Activated naive CD8-positive, alpha-beta T cell treated with anti-CD3 and anti-CD28 coated beads, Interleukin-2, amount 50 U/mL, for 16 hours (primary cell): ENCODE measurements around the gene CA12.
"Not testable (repeated sequence)": the region's sequence is repeated elsewhere in the genome, so short reads cannot be mapped to it uniquely, and the experiment has no call there.

Experiments
- DNase-seq: peaks from one replicate; pipeline ENCODE4 v3.0.0-alpha.2; 2020; ENCODE audit warnings: low read depth, low spot score

The CA12 gene

GRCh38 chr15:63358241-63359029 is 23.2 kb downstream of the CA12 start:
- DNase-seq, result no peak

DNA sequence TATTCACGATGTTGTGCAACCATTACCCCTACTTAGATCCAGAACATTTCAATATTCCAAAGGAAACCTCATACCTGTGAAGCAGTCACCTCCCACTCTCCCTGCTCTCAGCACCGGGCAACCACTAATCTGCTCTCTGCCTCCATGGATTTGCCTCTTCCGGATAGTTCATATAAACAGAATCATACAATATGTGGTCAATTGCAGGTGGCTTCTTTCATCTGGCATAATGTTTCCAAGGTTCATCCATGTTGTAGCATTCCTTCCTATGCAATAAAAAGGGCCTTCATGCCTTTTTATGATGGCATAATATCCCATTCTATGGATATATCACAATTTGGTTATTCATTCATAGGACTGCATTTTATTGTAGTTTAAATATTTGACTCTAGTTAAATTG is 23.9 kb downstream of the CA12 start:
- DNase-seq, result no peak

DNA sequence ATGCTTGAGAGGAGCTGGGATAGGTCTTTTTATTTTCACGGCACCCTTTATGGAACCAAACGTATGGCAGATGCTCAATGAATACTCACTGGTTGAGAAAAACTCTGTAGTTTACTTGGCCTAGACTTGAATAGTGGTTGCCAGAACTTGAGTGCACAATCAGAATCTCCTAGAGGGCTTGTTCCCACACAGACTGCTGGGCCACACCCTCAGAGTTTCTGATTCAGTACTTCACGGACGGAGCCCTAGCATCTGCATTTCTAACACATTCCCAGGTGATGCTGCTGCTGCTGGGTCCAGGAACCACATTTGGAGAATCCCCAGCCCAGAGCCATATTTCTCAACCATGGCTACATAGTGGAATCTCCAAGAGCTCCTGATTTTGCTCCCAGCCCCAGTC is 24.6 kb downstream of the CA12 start:
- no peak for DNase-seq

DNA sequence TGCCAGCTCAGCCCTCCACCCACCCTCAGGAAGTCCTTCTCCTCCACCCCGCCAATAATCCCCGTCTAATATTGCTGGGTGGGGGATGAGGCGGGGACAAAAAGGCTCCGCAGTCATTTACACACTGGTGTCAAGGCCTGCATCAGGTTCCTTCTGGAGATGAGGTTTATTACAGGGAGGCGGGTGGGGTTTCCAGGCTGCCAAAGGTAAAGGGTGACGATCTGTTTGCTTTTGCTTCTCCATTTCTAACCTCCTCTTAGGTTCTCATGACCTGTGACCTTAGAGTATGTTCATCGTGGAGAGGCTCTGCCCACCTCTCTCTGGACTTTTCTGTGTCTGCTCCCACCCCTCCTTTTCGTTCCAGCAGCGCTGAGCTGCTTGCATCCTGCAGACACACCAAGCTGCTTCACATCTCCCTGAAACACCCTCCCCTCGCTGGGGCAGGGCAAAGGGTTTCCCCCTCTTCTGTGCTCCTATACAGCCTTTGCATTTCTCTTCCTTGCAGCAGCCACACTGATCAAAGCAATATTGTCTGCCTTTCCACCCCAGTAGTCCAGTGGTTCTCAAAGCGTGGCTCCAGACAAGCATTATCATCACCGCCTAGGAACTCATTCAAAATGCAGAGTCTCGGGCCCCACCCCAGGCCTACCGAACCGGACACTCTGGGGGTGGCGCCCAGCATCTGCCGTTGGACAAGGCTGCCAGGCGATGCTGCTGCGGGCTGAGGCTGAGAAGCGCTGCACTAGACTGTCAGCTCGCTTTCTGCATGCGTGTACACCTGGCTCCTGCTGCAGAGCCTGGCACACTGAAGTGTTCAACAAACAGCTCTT is 26.6 kb downstream of the CA12 start:
- DNase-seq, result no peak

DNA sequence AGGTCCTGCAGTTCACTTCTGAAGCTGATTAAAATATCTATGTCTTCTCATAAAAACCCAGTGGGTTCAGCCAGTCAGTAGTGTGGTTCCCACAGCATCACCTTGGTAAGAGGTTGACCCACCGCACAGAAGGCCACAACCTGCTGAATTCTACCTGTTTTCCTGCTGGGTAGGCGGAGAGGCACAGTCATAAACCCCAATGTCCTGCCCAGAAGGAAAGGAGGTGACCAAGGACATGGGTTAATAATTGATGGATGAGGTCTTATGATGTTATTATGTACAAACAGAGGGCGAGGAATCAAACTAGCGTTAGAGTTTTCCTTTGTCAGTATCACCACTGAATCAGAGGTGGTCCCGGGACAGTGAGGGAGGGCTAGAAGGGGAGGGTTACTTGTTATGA is 27.8 kb downstream of the CA12 start:
- no peak for DNase-seq

GRCh38 chr15:63353261-63353660 is 28.4 kb downstream of the CA12 start:
- no peak for DNase-seq

- DNase-seq, result no peak
These were observed 28.8 kb downstream of the CA12 start for GRCh38 chr15:63352808-63353207.

DNA sequence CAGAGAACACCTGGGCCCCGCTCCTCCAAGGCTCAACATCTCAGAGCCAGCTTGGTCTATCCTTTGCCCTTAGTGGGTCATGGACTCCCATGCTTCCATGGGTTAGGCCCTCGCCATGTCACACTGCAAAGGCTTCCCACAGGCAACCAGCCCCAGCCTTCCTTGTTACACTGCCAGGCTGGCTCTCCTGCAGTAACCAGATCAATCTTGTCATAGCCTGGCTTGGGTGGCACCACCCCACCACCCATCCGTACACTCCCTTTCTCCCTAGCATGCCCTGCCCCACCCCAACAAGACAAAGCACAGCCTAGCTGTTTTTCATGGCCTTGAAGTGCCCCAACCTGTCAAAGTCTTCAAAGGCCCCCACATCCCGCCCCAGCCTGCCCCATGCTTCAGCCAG is 30.5 kb downstream of the CA12 start:
- DNase-seq, result no peak

DNA sequence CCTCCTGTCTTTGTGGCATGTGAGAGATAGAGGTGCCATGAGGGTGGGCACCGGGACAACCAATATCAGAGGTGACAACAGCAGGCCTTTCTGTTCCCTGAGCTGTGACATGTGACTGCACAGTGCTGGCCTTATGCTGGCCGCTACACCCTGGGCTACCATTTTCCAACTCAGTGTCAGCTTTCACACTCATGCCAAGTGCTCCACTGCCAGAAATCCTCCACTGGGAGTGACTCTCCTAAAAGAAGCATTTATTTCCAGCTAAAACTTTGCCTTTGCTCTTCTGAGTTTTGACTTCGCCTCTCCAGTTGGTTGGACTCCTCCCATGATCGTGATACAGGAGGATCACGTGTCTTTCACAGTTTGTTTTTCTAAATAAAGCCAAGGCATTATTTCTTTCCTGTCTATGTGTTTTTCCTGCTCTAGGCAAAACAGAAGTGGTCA is 31.4 kb downstream of the CA12 start:
- DNase-seq, result no peak

DNA sequence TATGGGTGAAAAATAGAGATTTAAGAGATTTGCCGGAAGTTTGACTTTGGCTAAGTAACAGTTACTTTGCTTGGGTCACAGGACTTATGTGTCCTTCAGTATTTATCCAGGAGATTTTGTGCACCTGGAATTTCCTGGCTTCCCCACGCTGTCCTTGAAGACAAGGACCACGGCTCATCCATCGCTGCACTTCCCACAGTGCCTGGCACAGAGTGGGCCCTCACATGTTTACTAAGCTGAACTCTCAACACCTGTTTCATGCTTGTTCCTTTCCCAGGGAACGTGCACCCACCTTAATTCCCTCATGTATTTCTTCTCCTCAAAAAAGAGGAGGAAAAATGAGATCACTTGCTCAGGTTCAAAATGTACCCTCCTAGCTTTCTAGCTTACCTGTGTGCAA is 32.0 kb downstream of the CA12 start:
- no peak for DNase-seq

DNA sequence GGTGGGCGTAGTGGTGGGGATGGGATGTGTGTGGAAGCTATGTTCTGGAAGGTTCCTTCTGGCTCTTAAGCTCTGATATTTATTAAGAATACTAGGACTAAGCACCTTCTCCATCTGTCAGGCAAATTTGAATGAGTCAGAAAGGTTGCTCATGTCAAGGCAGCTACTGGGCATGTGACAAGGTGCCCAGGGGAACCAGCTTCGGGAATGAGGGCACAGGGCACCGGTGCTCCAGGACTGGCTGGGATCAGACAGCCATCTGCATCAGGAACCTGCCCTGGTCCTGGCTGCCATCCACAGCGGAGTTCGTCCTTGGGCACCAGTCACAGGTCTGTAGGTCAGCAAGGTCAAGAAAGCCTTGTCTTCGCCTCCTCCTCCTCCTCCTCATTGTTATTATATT is 32.5 kb downstream of the CA12 start:
- DNase-seq, result no peak

- no peak for DNase-seq
These were observed 33.3 kb downstream of the CA12 start for GRCh38 chr15:63348392-63348791.

- DNase-seq, result no peak
These were observed 34.4 kb downstream of the CA12 start for GRCh38 chr15:63347074-63347857.

- DNase-seq, result no peak
These were observed 36.3 kb downstream of the CA12 start for GRCh38 chr15:63345391-63345752.

DNA sequence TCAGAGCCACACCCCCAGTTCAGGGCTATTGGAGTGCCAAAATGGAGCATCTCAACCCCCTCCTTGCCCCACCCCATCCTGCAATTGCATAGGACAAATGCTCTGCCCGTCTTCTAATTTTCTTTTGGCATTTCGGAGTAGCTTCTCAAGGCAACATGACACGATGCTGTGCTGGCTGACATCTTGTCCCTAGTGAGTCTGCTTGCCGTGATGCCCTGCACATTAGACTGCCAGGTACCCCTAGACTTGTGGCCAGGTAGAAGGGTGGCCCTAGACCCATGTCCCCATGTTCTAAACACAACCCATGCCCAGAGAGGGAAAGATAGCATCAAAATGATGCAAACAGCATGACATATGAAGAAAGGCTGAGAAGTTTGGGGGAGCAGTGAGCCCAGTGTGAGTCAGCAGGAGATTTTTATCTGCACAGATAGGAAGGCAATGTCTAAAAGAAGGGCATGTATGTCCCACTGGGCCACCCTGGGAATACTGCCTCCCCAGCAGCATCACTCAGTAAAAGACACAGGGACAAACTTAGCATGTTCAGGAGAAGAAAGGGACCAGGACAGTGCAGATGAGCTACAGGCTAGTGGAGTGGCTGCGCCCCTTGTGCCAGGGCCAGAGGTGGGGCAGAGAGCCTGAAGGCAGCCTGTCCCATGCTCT is 36.8 kb downstream of the CA12 start:
- no peak for DNase-seq

GRCh38 chr15:63342996-63343562 is 38.6 kb downstream of the CA12 start:
- not testable (repeated sequence) for DNase-seq

GRCh38 chr15:63341898-63342297 is 39.7 kb downstream of the CA12 start:
- DNase-seq, result no peak

DNA sequence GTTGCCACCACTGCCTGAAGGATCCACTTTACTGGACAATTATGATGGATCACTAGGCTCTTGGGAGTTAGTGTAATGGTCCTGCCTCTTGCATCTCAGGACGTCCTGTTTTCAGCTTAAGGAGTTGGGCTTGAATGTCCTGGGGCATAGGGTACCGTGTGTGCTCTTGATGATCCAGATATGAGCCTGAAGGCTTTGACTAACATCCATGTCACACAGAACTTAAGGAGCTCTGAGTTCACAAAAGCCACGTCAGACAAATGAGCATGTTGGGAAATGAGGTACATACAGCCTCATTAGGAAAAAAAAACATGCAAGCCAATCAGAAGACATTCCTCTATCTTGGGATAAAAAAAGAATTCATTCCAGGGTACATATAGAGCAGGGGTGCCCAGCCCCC is 40.8 kb downstream of the CA12 start:
- DNase-seq, result no peak

GRCh38 chr15:63340353-63340752 is 41.3 kb downstream of the CA12 start:
- no peak for DNase-seq

DNA sequence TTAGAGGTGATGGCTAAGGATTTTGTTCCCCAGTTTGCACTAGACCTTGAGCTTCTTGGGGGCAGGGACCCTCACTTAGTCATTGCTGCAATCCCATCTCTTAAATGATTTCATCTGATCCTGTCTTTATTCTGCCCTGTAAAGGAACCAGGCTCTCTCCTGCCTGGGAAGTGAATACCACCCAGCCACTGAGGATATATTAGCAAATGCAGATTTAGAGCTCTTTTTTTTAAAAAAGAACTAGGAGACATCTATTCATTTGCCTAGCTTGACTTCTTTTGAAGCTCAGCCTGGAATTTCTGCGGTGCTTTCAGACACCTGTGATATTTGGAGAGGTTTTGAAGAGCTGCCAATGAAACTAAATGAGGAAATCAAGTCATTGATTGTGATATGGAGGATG is 41.8 kb downstream of the CA12 start:
- DNase-seq, result no peak

GRCh38 chr15:63339006-63339766 is 42.5 kb downstream of the CA12 start:
- DNase-seq, result no peak
